Right forelimb (tissue), 1 donor: Measurements from ENCODE around the gene SLC25A13.

ENCODE experiments used
- DNase-seq: peaks from one replicate; pipeline ENCODE4 v3.0.0-alpha.2; 2018

SLC25A13 gene

GRCh38 chr7:96322847-96323461 is 1.1 kb upstream of the SLC25A13 start:
- DNase-seq, result no peak

- DNase-seq, result no peak
These were observed 436 bp upstream of the SLC25A13 start for GRCh38 chr7:96322373-96322695.

GRCh38 chr7:96321031-96321657 is 754 bp downstream of the SLC25A13 start:
- DNase-seq, result peak; percentile 90

- DNase-seq, result no peak
These were observed 1.5 kb downstream of the SLC25A13 start for GRCh38 chr7:96320442-96320841.

GRCh38 chr7:96319439-96319838 is 2.5 kb downstream of the SLC25A13 start:
- no peak for DNase-seq

GRCh38 chr7:96316949-96317348 is 4.9 kb downstream of the SLC25A13 start:
- DNase-seq, result no peak

GRCh38 chr7:96315125-96315512 is 6.8 kb downstream of the SLC25A13 start:
- DNase-seq, result no peak

GRCh38 chr7:96314402-96315124 is 7.3 kb downstream of the SLC25A13 start:
- DNase-seq, result no peak

- DNase-seq, result no peak
These were observed 8.0 kb downstream of the SLC25A13 start for GRCh38 chr7:96313940-96314339.

GRCh38 chr7:96312502-96312901 is 9.4 kb downstream of the SLC25A13 start:
- no peak for DNase-seq

- no peak for DNase-seq
These were observed 9.9 kb downstream of the SLC25A13 start for GRCh38 chr7:96311967-96312366.

- no peak for DNase-seq
These were observed 11.8 kb downstream of the SLC25A13 start for GRCh38 chr7:96310110-96310509.

GRCh38 chr7:96308950-96309263 is 13.0 kb downstream of the SLC25A13 start:
- no peak for DNase-seq

- DNase-seq, result no peak
These were observed 13.5 kb downstream of the SLC25A13 start for GRCh38 chr7:96308253-96308949.

- DNase-seq, result no peak
These were observed 15.3 kb downstream of the SLC25A13 start for GRCh38 chr7:96306385-96307125.

GRCh38 chr7:96305915-96306314 is 16.0 kb downstream of the SLC25A13 start:
- no peak for DNase-seq

GRCh38 chr7:96304573-96304972 is 17.3 kb downstream of the SLC25A13 start:
- no peak for DNase-seq

GRCh38 chr7:96303686-96304443 is 18.0 kb downstream of the SLC25A13 start:
- no peak for DNase-seq

GRCh38 chr7:96303105-96303685 is 18.7 kb downstream of the SLC25A13 start:
- no peak for DNase-seq

- DNase-seq, result no peak
These were observed 20.9 kb downstream of the SLC25A13 start for GRCh38 chr7:96300986-96301385.

GRCh38 chr7:96300502-96300901 is 21.4 kb downstream of the SLC25A13 start:
- no peak for DNase-seq

- DNase-seq, result no peak
These were observed 22.4 kb downstream of the SLC25A13 start for GRCh38 chr7:96299496-96299895.
